Fibroblast of lung (primary cell): Measurements from ENCODE around the gene PPARG. TPM values are rescaled to one million over a fixed set of nuclear protein-coding genes. Genes with fewer than 3 reads are reported as not detected.
"Not testable (repeated sequence)": the region's sequence is repeated elsewhere in the genome, so short reads cannot be mapped to it uniquely, and the experiment has no call there.

Experiments
- DNase-seq, 2 donors: peaks; one replicate each; pipeline versions ENCODE4 v3.0.0 to v3.0.0-alpha.2; 2010; ENCODE audit warnings: low read depth in 2 of 2
- H2AFZ ChIP-seq: 2 replicates; pipeline ENCODE4 v1.5.1; 2012; ENCODE audit warnings: low read length, control low read depth, inconsistent platforms
- H3K27ac ChIP-seq: 2 replicates; pipeline ENCODE4 v1.5.1; 2011; ENCODE audit warnings: low read length, control low read depth; ENCODE audit not compliant: insufficient read depth
- H3K27me3 ChIP-seq: 2 replicates; pipeline ENCODE4 v1.5.1; 2011; ENCODE audit warnings: mild to moderate bottlenecking, low read length; ENCODE audit not compliant: control insufficient read depth, insufficient read depth
- H3K36me3 ChIP-seq: 2 replicates; pipeline ENCODE4 v1.5.1; 2011; ENCODE audit warnings: low read length; ENCODE audit not compliant: control insufficient read depth, insufficient read depth
- H3K4me1 ChIP-seq: 2 replicates; pipeline ENCODE4 v1.5.1; 2011; ENCODE audit warnings: low read length; ENCODE audit not compliant: control insufficient read depth, insufficient read depth; ENCODE audit errors: extremely low read depth
- H3K4me2 ChIP-seq: 2 replicates; pipeline ENCODE4 v1.5.1; 2011; ENCODE audit warnings: low read length, control low read depth; ENCODE audit not compliant: insufficient read depth; ENCODE audit errors: extremely low read depth
- H3K4me3 ChIP-seq, 4 experiments: fragments of 200-600 bp in 1 of 4; sonication (generic) in 1 of 4; replicated peaks in 1 of 4; 2 replicates each; pipeline ENCODE4 v1.5.1; 2011 to 2016; ENCODE audit warnings: low read length in 4 of 4, low read depth in 3 of 4, mild to moderate bottlenecking in 3 of 4, control low read depth in 2 of 4, inconsistent platforms in 1 of 4, mixed read lengths in 1 of 4; ENCODE audit not compliant: insufficient read depth in 1 of 4; ENCODE audit errors: control extremely low read depth in 1 of 4
- H3K79me2 ChIP-seq: 2 replicates; pipeline ENCODE4 v1.5.1; 2012; ENCODE audit warnings: mild to moderate bottlenecking, low read length, inconsistent platforms; ENCODE audit not compliant: control insufficient read depth, insufficient read depth
- H3K9ac ChIP-seq: 2 replicates; pipeline ENCODE4 v1.5.1; 2011; ENCODE audit warnings: mild to moderate bottlenecking, low read length, control low read depth; ENCODE audit not compliant: insufficient read depth
- H3K9me3 ChIP-seq: 2 replicates; pipeline ENCODE4 v1.5.1; 2012; ENCODE audit warnings: low read depth, low read length; ENCODE audit not compliant: control insufficient read depth, insufficient read depth
- H4K20me1 ChIP-seq: 2 replicates; pipeline ENCODE4 v1.5.1; 2011; ENCODE audit warnings: low read length; ENCODE audit not compliant: control insufficient read depth, insufficient read depth; ENCODE audit errors: extremely low read depth
- EZH2 ChIP-seq: IDR thresholded peaks from 2 replicates; pipeline ENCODE4 v1.5.1; 2012; ENCODE audit warnings: low read length, control low read depth, mild to moderate bottlenecking; ENCODE audit errors: missing control alignments
- polyA plus RNA-seq, 2 donors: library from polyadenylated mRNA; depleted of rRNA in 1 of 2; stranded (reverse) in 1 of 2; unstranded in 1 of 2; fragments of >200 nt; gene quantifications; 2 replicates each; pipeline ENCODE4 v1.2.1, GENCODE V29; 2011 to 2012; ENCODE audit warnings: missing spikeins in 1 of 2
- total RNA-seq: library from RNA; depleted of rRNA; stranded (reverse); fragments of >200 nt; gene quantifications from 2 replicates; pipeline ENCODE4 v1.2.1, GENCODE V29; 2014
- TF ChIP-seq, protein P1 (sequence below), 2 donors: IDR thresholded peaks in 1 of 2; conservative IDR thresholded peaks in 1 of 2; 1 replicate in 1 of 2; 2 replicates in 1 of 2; pipeline ENCODE4 v1.5.1; 2011 to 2012; ENCODE audit warnings: low read length in 2 of 2, control low read depth in 1 of 2, inconsistent platforms in 1 of 2, low read depth in 1 of 2, mild to moderate bottlenecking in 1 of 2

PPARG gene
- total and polyA plus RNA-seq, 2 donors (not counting 1 experiment from before 2014, with no cell fraction given), result 32.8 to 42.8 TPM

DNA sequence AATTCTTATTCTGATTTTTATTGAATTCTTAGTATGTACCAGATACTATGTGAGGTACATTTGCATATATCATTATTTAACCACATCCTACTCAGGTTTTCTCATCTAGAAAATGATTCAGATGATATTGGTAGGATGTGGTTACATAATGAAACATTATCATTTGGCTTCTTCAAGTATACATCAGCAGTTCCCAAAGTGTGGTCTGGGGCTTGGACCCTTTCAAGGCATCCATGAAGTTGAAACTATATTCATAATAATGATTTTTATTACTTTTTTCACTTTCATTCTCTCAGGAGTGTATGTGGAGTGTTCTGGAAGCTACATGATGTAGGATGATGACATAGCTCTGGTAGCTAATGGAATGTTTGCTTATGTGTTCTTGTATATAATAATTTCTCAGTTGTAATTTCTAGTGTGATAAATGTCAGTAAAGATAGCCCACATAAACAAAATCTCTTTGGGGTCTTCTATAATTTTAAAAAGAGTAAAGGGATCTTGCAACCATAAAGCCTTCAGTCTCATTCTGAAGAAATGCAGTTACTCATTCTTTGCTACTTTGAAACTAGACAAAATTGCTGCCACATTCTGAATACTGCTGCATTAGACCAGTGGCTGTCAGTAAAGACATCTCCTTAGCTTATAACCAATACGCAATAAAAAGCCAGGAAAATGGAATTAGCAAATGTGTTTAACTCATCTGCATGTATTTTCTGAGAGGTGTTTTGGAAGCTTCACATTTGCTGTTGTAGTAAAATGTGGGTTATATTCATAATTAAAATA lies 95.8 kb downstream of the PPARG start:
- Histone ChIP-seq H3K4me3 (no peak overlapping the region), H3K4me2 (no peak overlapping the region), H3K79me2 (no peaks in the 10 kb centered on the region), H4K20me1 (no peaks in the 10 kb centered on the region), H3K9me3 (no peaks in the 10 kb centered on the region), H2AFZ (no peak overlapping the region), H3K27ac (no peak overlapping the region), H3K27me3 (no peaks in the 10 kb centered on the region), H3K9ac (no peak overlapping the region), H3K36me3 (no peaks in the 10 kb centered on the region), H3K4me1 (no peaks in the 10 kb centered on the region)
- TF ChIP-seq, protein P1, sequence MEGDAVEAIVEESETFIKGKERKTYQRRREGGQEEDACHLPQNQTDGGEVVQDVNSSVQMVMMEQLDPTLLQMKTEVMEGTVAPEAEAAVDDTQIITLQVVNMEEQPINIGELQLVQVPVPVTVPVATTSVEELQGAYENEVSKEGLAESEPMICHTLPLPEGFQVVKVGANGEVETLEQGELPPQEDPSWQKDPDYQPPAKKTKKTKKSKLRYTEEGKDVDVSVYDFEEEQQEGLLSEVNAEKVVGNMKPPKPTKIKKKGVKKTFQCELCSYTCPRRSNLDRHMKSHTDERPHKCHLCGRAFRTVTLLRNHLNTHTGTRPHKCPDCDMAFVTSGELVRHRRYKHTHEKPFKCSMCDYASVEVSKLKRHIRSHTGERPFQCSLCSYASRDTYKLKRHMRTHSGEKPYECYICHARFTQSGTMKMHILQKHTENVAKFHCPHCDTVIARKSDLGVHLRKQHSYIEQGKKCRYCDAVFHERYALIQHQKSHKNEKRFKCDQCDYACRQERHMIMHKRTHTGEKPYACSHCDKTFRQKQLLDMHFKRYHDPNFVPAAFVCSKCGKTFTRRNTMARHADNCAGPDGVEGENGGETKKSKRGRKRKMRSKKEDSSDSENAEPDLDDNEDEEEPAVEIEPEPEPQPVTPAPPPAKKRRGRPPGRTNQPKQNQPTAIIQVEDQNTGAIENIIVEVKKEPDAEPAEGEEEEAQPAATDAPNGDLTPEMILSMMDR (conservative IDR thresholded peaks at IDR 0.05 in 1 of 2, IDR thresholded peaks at IDR 0.05 in 1 of 2; ENCODE audit: low read depth in 1 of 2, low read length in 2 of 2), result no peak
- TF ChIP-seq EZH2, result no peak
- DNase-seq, result no peak

GRCh38 chr3:12386514-12387291 lies 97.8 kb downstream of the PPARG start:
- not testable (repeated sequence) for H3K27me3 ChIP-seq, H3K4me3 ChIP-seq, H4K20me1 ChIP-seq, H3K4me1 ChIP-seq, H2AFZ ChIP-seq, H3K4me2 ChIP-seq, H3K9me3 ChIP-seq, H3K79me2 ChIP-seq, DNase-seq, H3K27ac ChIP-seq, H3K36me3 ChIP-seq, H3K9ac ChIP-seq

DNA sequence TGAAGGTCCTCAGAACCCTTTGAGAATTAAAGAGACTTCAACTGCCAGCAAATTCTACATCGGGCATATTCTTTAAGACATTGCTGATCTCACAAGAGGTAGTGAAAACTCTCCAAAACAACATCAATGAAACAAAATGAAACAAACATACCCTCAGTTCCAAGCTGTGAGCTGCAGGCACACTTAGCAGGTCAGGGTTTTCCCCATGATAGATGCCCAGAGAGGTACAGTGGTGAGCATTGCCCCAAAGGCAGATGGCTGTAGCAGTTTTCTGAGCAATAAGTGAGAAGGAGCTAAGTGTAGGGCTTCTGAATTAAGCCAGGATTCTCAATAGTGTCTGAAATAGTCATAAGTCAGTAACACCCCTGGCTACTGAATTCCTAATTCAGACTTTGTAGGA lies 99.3 kb downstream of the PPARG start:
- Histone ChIP-seq H2AFZ (no peak overlapping the region), H3K9me3 (no peaks in the 10 kb centered on the region), H3K79me2 (no peaks in the 10 kb centered on the region), H3K4me1 (no peaks in the 10 kb centered on the region), H4K20me1 (no peaks in the 10 kb centered on the region), H3K9ac (no peak overlapping the region), H3K36me3 (no peaks in the 10 kb centered on the region), H3K4me2 (no peak overlapping the region), H3K27ac (no peak overlapping the region), H3K4me3 (no peak overlapping the region), H3K27me3 (no peaks in the 10 kb centered on the region)
- no peak for DNase-seq
- no peak for TF ChIP-seq EZH2
- TF ChIP-seq, protein P1 (conservative IDR thresholded peaks at IDR 0.05 in 1 of 2, IDR thresholded peaks at IDR 0.05 in 1 of 2; ENCODE audit: low read depth in 1 of 2, low read length in 2 of 2), result no peak
